H1 (cell line): ENCODE data around the gene SLC6A20. TPM values are rescaled to one million over a fixed set of nuclear protein-coding genes. Genes with fewer than 3 reads are reported as not detected.

Source experiments
- CTCF ChIA-PET: fragments of 300-600 bp; sonication (Branson Sonifier 250); formaldehyde crosslinking; loops from one replicate; lab custom pipeline; 2021; ENCODE audit not compliant: partially characterized antibody; lab: Charles Lee
- POLR2A ChIA-PET: fragments of 300-600 bp; sonication (Branson Sonifier 250); formaldehyde crosslinking; loops from one replicate; lab custom pipeline; 2021; ENCODE audit warnings: inconsistent platforms; ENCODE audit not compliant: partially characterized antibody; lab: Charles Lee
- DNase-seq, 2 experiments: peaks; one replicate each; pipeline versions ENCODE4 v3.0.0 to v3.0.0-alpha.2; 2010 to 2022; ENCODE audit warnings: low spot score in 2 of 2, low read depth in 1 of 2, mixed read lengths in 1 of 2
- FAIRE-seq: peaks from 2 replicates; lab custom pipeline; 2011; peaks lifted over from hg19 to GRCh38; lab: Jason Lieb, UNC
- H2AFZ ChIP-seq: 2 replicates; pipeline ENCODE4 v1.8.1; 2012; ENCODE audit warnings: low read length, inconsistent platforms
- H2AK5ac ChIP-seq: 2 replicates; pipeline ENCODE4 v1.6.1; 2013; ENCODE audit warnings: low read depth, low read length
- H2BK120ac ChIP-seq: replicated peaks from 2 replicates; pipeline ENCODE3; 2013; ENCODE audit warnings: low read depth, low read length, inconsistent platforms
- H2BK12ac ChIP-seq: 2 replicates; pipeline ENCODE4 v1.6.1; 2013; ENCODE audit warnings: low read depth, low read length
- H2BK15ac ChIP-seq: 2 replicates; pipeline ENCODE4 v1.6.1; 2013; ENCODE audit warnings: low read length
- H2BK20ac ChIP-seq: 2 replicates; pipeline ENCODE4 v1.6.1; 2013; ENCODE audit warnings: low read length
- H2BK5ac ChIP-seq: 2 replicates; pipeline ENCODE4 v1.6.1; 2013; ENCODE audit warnings: low read depth, low read length
- H3K14ac ChIP-seq: 2 replicates; pipeline ENCODE4 v1.6.1; 2013; ENCODE audit warnings: inconsistent platforms; ENCODE audit not compliant: insufficient read length
- H3K18ac ChIP-seq: 2 replicates; pipeline ENCODE4 v1.6.1; 2013; ENCODE audit warnings: low read length; ENCODE audit errors: extremely low read depth
- H3K23ac ChIP-seq: 2 replicates; pipeline ENCODE4 v1.6.1; 2013; ENCODE audit warnings: inconsistent platforms; ENCODE audit not compliant: insufficient read length
- H3K23me2 ChIP-seq: 2 replicates; pipeline ENCODE4 v1.6.1; 2013; ENCODE audit warnings: low read depth, low read length
- H3K27ac ChIP-seq: 2 replicates; pipeline ENCODE4 v1.6.1; 2011; ENCODE audit warnings: low read depth, low read length, inconsistent platforms
- H3K27me3 ChIP-seq, 4 experiments: replicated peaks in 1 of 4; 1 replicate in 1 of 4; 2 replicates in 3 of 4; pipeline versions ENCODE4 v1.6.1 to v1.8.1; 2011 to 2013; ENCODE audit warnings: low read length in 3 of 4, mild to moderate bottlenecking in 3 of 4, inconsistent platforms in 2 of 4, mixed read lengths in 2 of 4, moderate library complexity in 1 of 4; ENCODE audit not compliant: control insufficient read depth in 3 of 4, insufficient read depth in 3 of 4; ENCODE audit errors: extremely low read depth in 1 of 4
- H3K36me3 ChIP-seq, 4 experiments: 2 replicates each; pipeline versions ENCODE4 v1.6.1 to v1.8.1; 2011 to 2013; ENCODE audit warnings: mild to moderate bottlenecking in 4 of 4, low read length in 3 of 4, moderate library complexity in 2 of 4, control low read depth in 1 of 4, inconsistent platforms in 1 of 4; ENCODE audit not compliant: insufficient read depth in 4 of 4, control insufficient read depth in 2 of 4
- H3K4ac ChIP-seq: replicated peaks from 2 replicates; pipeline ENCODE3; 2013; ENCODE audit warnings: low read length, low read depth, mixed read lengths, inconsistent platforms; ENCODE audit not compliant: insufficient read length
- H3K4me1 ChIP-seq, 4 experiments: replicated peaks in 1 of 4; 1 replicate in 1 of 4; 2 replicates in 3 of 4; pipeline versions ENCODE4 v1.6.1 to v1.8.1; 2011 to 2013; ENCODE audit warnings: low read length in 3 of 4, inconsistent platforms in 2 of 4, mixed read lengths in 1 of 4; ENCODE audit not compliant: insufficient read depth in 4 of 4, control insufficient read depth in 3 of 4
- H3K4me2 ChIP-seq, 2 experiments: 2 replicates each; pipeline versions ENCODE4 v1.6.1 to v1.8.1; 2011 to 2013; ENCODE audit warnings: low read depth in 2 of 2, low read length in 2 of 2, control low read depth in 1 of 2, inconsistent platforms in 1 of 2, mild to moderate bottlenecking in 1 of 2; ENCODE audit not compliant: insufficient read depth in 1 of 2
- H3K4me3 ChIP-seq, 4 experiments: fragments of 200-600, 300-600 bp in 1 of 4; sonication (generic), shearing (Covaris generic), sonication (Bioruptor Twin) in 1 of 4; 2 replicates each; pipeline versions ENCODE4 v1.5.1 to v1.8.1; 2011 to 2016; ENCODE audit warnings: low read length in 4 of 4, low read depth in 3 of 4, control low read depth in 2 of 4, inconsistent platforms in 2 of 4, mild to moderate bottlenecking in 2 of 4, mixed read lengths in 1 of 4, moderate library complexity in 1 of 4; ENCODE audit not compliant: insufficient read depth in 2 of 4; ENCODE audit errors: extremely low read depth in 1 of 4
- H3K56ac ChIP-seq: replicated peaks from 2 replicates; pipeline ENCODE3; 2013; ENCODE audit warnings: low read depth, mild to moderate bottlenecking, mixed read lengths, low read length, inconsistent platforms; ENCODE audit not compliant: insufficient read length
- H3K79me1 ChIP-seq: 2 replicates; pipeline ENCODE4 v1.6.1; 2013; ENCODE audit warnings: low read depth, low read length, control low read depth
- H3K79me2 ChIP-seq, 2 experiments: 2 replicates each; pipeline versions ENCODE4 v1.6.1 to v1.8.1; 2012 to 2013; ENCODE audit warnings: low read length in 2 of 2, mild to moderate bottlenecking in 2 of 2, inconsistent platforms in 1 of 2; ENCODE audit not compliant: insufficient read depth in 2 of 2, control insufficient read depth in 1 of 2
- H3K9ac ChIP-seq, 4 experiments: replicated peaks in 1 of 4; 1 replicate in 1 of 4; 2 replicates in 3 of 4; pipeline versions ENCODE4 v1.6.1 to v1.8.1; 2011 to 2013; ENCODE audit warnings: low read depth in 3 of 4, low read length in 3 of 4, control low read depth in 2 of 4, mild to moderate bottlenecking in 2 of 4, moderate library complexity in 2 of 4, inconsistent platforms in 1 of 4; ENCODE audit errors: extremely low read depth in 1 of 4
- H3K9me3 ChIP-seq, 2 experiments: 2 replicates each; pipeline versions ENCODE4 v1.6.1 to v1.8.1; 2012 to 2013; ENCODE audit warnings: mild to moderate bottlenecking in 2 of 2, moderate library complexity in 2 of 2, control low read depth in 1 of 2, inconsistent platforms in 1 of 2, low read depth in 1 of 2, low read length in 1 of 2, mixed read lengths in 1 of 2; ENCODE audit not compliant: insufficient read depth in 2 of 2
- H4K20me1 ChIP-seq, 2 experiments: replicated peaks in 1 of 2; 2 replicates each; pipeline versions ENCODE3 to v1.8.1; 2011 to 2013; ENCODE audit warnings: inconsistent platforms in 2 of 2, low read length in 2 of 2, mild to moderate bottlenecking in 1 of 2; ENCODE audit not compliant: insufficient read depth in 2 of 2, control insufficient read depth in 1 of 2
- H4K5ac ChIP-seq: 2 replicates; pipeline ENCODE4 v1.6.1; 2013; ENCODE audit warnings: low read length, low read depth, mixed read lengths, inconsistent platforms; ENCODE audit not compliant: insufficient read length
- H4K8ac ChIP-seq: 2 replicates; pipeline ENCODE4 v1.8.0; 2013; ENCODE audit warnings: mild to moderate bottlenecking, moderate library complexity, low read length, inconsistent platforms; ENCODE audit not compliant: insufficient read depth; ENCODE audit errors: extremely low read depth
- H4K91ac ChIP-seq: replicated peaks from 2 replicates; pipeline ENCODE3; 2013; ENCODE audit warnings: low read length, mixed read lengths, inconsistent platforms; ENCODE audit not compliant: insufficient read length
- JUND ChIP-seq: IDR thresholded peaks from 2 replicates; pipeline ENCODE4 v1.6.1; 2011; ENCODE audit warnings: mild to moderate bottlenecking, improper control_type of control experiment, low read length
- KDM1A ChIP-seq: fragments of 200-600, 300-600 bp; sonication (generic); IDR thresholded peaks from 2 replicates; pipeline ENCODE4 v1.7.1; 2016; ENCODE audit warnings: mild to moderate bottlenecking, low read length, borderline replicate concordance
- MAFK ChIP-seq: IDR thresholded peaks from 2 replicates; pipeline ENCODE4 v1.6.1; 2012; ENCODE audit warnings: low read depth, mild to moderate bottlenecking, improper control_type of control experiment, low read length
- PHF8 ChIP-seq: fragments of 200-600 bp; sonication (generic); conservative IDR thresholded peaks from 2 replicates; pipeline ENCODE4 v1.7.1; 2012; ENCODE audit warnings: low read depth, mild to moderate bottlenecking, inconsistent platforms, low read length, moderate library complexity
- POU5F1 ChIP-seq: IDR thresholded peaks from 2 replicates; pipeline ENCODE4 v1.6.1; 2011; ENCODE audit warnings: low read depth, mild to moderate bottlenecking, low read length, moderate library complexity
- RBBP5 ChIP-seq: IDR thresholded peaks from 2 replicates; pipeline ENCODE4 v1.7.1; 2012; ENCODE audit warnings: low read depth, mild to moderate bottlenecking, inconsistent platforms, low read length, moderate library complexity, borderline replicate concordance
- SP1 ChIP-seq: IDR thresholded peaks from 2 replicates; pipeline ENCODE4 v1.6.1; 2011; ENCODE audit warnings: low read depth, low read length
- YY1 ChIP-seq: IDR thresholded peaks from 2 replicates; pipeline ENCODE4 v1.6.1; 2011; ENCODE audit warnings: low read depth, mild to moderate bottlenecking, low read length
- WGBS, 2 experiments: shearing (Covaris generic) in 1 of 2; methylation state at CpG; one replicate each; pipeline versions ENCODE4 v1.1.6 to v1.1.7; 2013 to 2015; ENCODE audit warnings: low lambda C conversion rate in 2 of 2, mixed read lengths in 2 of 2, inconsistent platforms in 1 of 2, low coverage in 1 of 2, missing lambda C conversion rate in 1 of 2; ENCODE audit not compliant: insufficient replicate concordance in 2 of 2, insufficient coverage in 1 of 2, insufficient read length in 1 of 2; ENCODE audit errors: extremely low coverage in 1 of 2, missing lambda C conversion rate in 1 of 2; 5-methylcytosine and 5-hydroxymethylcytosine counted together
- polyA plus RNA-seq, 7 experiments: library from polyadenylated mRNA; depleted of rRNA in 3 of 7; stranded (reverse) in 5 of 7; unstranded in 2 of 7; fragments of >200 nt in 5 of 7; fragments of 200-250 nt in 2 of 7; gene quantifications; 1 replicate in 5 of 7; 2 replicates in 1 of 7; 4 replicates in 1 of 7; pipeline versions ENCODE4 v1.2.1 to v1.2.3, GENCODE V29; 2011 to 2013; ENCODE audit warnings: missing spikeins in 2 of 7, mixed read lengths in 2 of 7
- total RNA-seq: library from RNA; stranded (reverse); fragmentation: NEBNext Ultra II Directional; extraction: Animal tissue kit (Norgen Biotek cat#: 25700); gene quantifications from 2 replicates; pipeline ENCODE4 v1.2.1, GENCODE V29; 2021
- TF ChIP-seq, protein P1 (sequence below): IDR thresholded peaks from 2 replicates; pipeline ENCODE4 v1.6.1; 2011; ENCODE audit warnings: low read depth, mild to moderate bottlenecking, low read length; ENCODE audit not compliant: insufficient read depth

The SLC6A20 gene
- total and polyA plus RNA-seq, 2 of the 8 experiments (the other 6 are each of a cell fraction or from before 2014, with no cell fraction given), result 0.05 TPM; not detected in 1

DNA sequence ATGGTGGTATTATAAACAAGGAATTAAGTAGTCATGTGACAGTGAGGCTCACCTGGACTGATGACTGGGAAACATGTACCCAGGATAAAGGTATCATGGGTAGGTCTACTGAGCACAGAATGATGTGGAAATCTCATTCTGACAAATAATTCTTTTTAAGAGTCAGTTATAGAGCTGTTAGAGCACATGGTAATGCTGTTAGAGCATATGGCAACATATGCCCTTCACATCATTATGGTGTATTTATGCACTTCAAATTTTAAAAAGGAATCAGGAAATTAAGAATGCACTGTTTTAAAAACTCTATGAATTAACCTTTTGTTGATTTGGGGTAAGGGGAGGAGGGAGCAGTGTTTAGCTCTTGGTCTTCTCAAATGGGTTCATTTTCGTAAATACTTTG lies 1.7 kb downstream of the SLC6A20 start:
- no peaks in the 10 kb centered on the region for H3K9me3 ChIP-seq
- no peak overlapping the region for H2AFZ ChIP-seq
- H3K23me2 ChIP-seq, result peaks cover 2% of the 10 kb centered on the region; the same call in 1 of the 2 replicates
- WGBS, 2 experiments, result 94% methylated on average over 1 of the region's 1 CpG; no CpG with 5 or more reads in 1 of the 2 experiments
- no peak overlapping the region for H3K4me3 ChIP-seq
- H3K18ac ChIP-seq, result no peak overlapping the region
- H2BK120ac ChIP-seq, result no peak overlapping the region
- no peaks in the 10 kb centered on the region for H3K36me3 ChIP-seq
- H3K27ac ChIP-seq, result no peak overlapping the region
- H3K4me2 ChIP-seq, result no peak overlapping the region; a peak in 1 of 4 replicates
- H4K20me1 ChIP-seq, result peaks cover 0 to 2% of the 10 kb centered on the region in 2 experiments
- H3K14ac ChIP-seq, result no peak overlapping the region
- H3K79me2 ChIP-seq, result no peaks in the 10 kb centered on the region
- H3K4ac ChIP-seq, result no peak overlapping the region
- H3K4me1 ChIP-seq, result peaks cover 0 to 3% (median 0%) of the 10 kb centered on the region in 4 experiments; a peak in 2 of 7 replicates
- no peak overlapping the region for H2BK15ac ChIP-seq
- no peak overlapping the region for H4K5ac ChIP-seq
- no peaks in the 10 kb centered on the region for H3K79me1 ChIP-seq
- FAIRE-seq (no peak), DNase-seq (no peak)
- H4K8ac ChIP-seq, result no peak overlapping the region
- no peak overlapping the region for H2AK5ac ChIP-seq
- H4K91ac ChIP-seq, result no peak overlapping the region
- no peak overlapping the region for H3K56ac ChIP-seq
- no peak overlapping the region for H3K9ac ChIP-seq
- H2BK5ac ChIP-seq, result no peak overlapping the region
- ChIA-PET CTCF (interaction anchor here (1.2 to 3.7 kb wide), 3 partner anchors 31 to 34 kb away, joined by 3 to 13 read pairs (median 4); no protein-coding TSS in a partner anchor), POLR2A (no interaction called here)
- H2BK20ac ChIP-seq, result no peak overlapping the region
- H2BK12ac ChIP-seq, result no peak overlapping the region
- peaks cover 22 to 48% (median 41%) of the 10 kb centered on the region in 4 experiments for H3K27me3 ChIP-seq
- H3K23ac ChIP-seq, result no peak overlapping the region
- TF ChIP-seq POU5F1 (no peak), JUND (no peak), MAFK (no peak), PHF8 (no peak), KDM1A (no peak), RBBP5 (no peak), YY1 (no peak), SP1 (no peak)
- TF ChIP-seq, protein P1, sequence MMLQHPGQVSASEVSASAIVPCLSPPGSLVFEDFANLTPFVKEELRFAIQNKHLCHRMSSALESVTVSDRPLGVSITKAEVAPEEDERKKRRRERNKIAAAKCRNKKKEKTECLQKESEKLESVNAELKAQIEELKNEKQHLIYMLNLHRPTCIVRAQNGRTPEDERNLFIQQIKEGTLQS, result no peak
